ENCODE results near the gene GLA. TPM values are rescaled to one million over a fixed set of nuclear protein-coding genes. Genes with fewer than 3 reads are reported as not detected.

Gene GLA
- total RNA-seq (2014; rRNA removed) (41.9 and 54.8 TPM in 2 replicates), Bru-seq, nascent RNA (percentile 53 among the genes with signal in this experiment), BruChase-seq, experiment 1, labeled RNA remaining after a 6-hour chase (percentile 70 among the genes with signal in this experiment), BruChase-seq, experiment 2, labeled RNA remaining after a 2-hour chase (percentile 50 among the genes with signal in this experiment)
- long read RNA-seq, transcript GLA-201 (7 exons, 1,318 nt): major isoform, 7 of 12 reads
- long read RNA-seq, partial matches to known transcripts: 0 of 12 reads
- long read RNA-seq, other reads (novel, unspliced or antisense): 4 of 12 reads

- no TSS peak for BruUV-seq (replicated peaks)
- Histone ChIP-seq H3F3A (ENCODE audit: low read length, unreplicated experiment) (no peaks in the 10 kb centered on the region), H3K79me2 (ENCODE audit: low read length) (peaks cover 77% of the 10 kb centered on the region), H3K9me3 (ENCODE audit: low read length) (no peaks in the 10 kb centered on the region), H3K36me3 (ENCODE audit: low read depth, low read length) (peaks cover 13% of the 10 kb centered on the region; the same call in 1 of the 2 replicates), H4K20me1 (ENCODE audit: low read length) (peaks cover 11% of the 10 kb centered on the region; the same call in 1 of the 2 replicates), H3K4me2 (ENCODE audit: low read length) (peak within 1 kb of the TSS; percentile 90), H3K27me3 (ENCODE audit: low read length) (no peaks in the 10 kb centered on the region), H3K9ac (ENCODE audit: low read length) (peak within 1 kb of the TSS; percentile 95), H3K4me3 (ENCODE audit: low read length) (peak within 1 kb of the TSS; percentile 95), H2AFZ (ENCODE audit: low read length) (peak within 1 kb of the TSS; percentile 74), H3K9me2 (replicated peaks; ENCODE audit: low read length) (no peaks in the 10 kb centered on the region), H3K4me1 (ENCODE audit: insufficient read depth, low read length) (peaks cover 12% of the 10 kb centered on the region), H3K27ac (ENCODE audit: low read length) (peak within 1 kb of the TSS; percentile 84)
- ChIA-PET POLR2A (ENCODE audit: unreplicated experiment) (no interaction called here), CTCF (no interaction called here)
- intact Hi-C loops (cut with micrococcal nuclease): loop anchor here (1.0 kb wide), 1 partner anchor 18 kb away; no protein-coding TSS in a partner anchor
- TF ChIP-seq EZH2phosphoT487 (IDR thresholded peaks at IDR 0.05; ENCODE audit: borderline replicate concordance, low read length) (no peak), EZH2 (IDR thresholded peaks at IDR 0.05; ENCODE audit: low read length, unreplicated experiment) (no peak), CTCF (conservative IDR thresholded peaks at IDR 0.05; ENCODE audit: low read depth, low read length) (no peak)
- peak; percentile 98 for DNase-seq
- ATAC-seq: peak; percentile 92
Measured at GRCh38 chrX:101407748-101408531, at the start of gene GLA, which contains the start of gene HNRNPH2. TSS of gene GLA (minus strand) at chrX:101407925. CDS start at chrX:101407903, 22 bp downstream. TSS of gene HNRNPH2 (plus strand) at chrX:101408222. CDS start at chrX:101411989, 3,767 bp downstream.

DNA sequence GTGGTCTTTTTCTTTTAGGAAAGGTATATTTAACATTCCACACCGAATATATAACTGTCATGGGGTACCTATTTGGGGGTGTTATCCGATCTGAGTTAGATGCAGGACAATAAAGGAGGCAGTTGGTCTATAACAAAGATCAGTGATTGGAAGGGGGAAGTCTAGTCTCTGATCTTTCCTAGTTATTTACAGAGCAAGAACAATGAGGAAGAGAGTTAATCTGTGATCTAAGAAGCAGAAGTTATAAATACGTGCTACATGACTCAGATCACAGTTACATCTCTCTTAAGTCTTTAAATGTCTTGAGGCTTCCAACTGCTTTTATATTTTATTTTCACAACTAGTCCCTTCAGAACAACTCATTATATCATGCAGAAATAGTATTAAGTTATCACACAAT lies 44.3 kb upstream of the GLA start:
- no peak overlapping the region for H3K9ac ChIP-seq (ENCODE audit: low read length)
- intact Hi-C loops (cut with micrococcal nuclease): no loop called here
- no TSS peak for BruUV-seq (replicated peaks)
- H3K27ac ChIP-seq (ENCODE audit: low read length): no peak overlapping the region
- peaks cover under 1% of the 10 kb centered on the region; the same call in 1 of the 2 replicates for H3K27me3 ChIP-seq (ENCODE audit: low read length)
- H4K20me1 ChIP-seq (ENCODE audit: low read length): no peaks in the 10 kb centered on the region
- TF ChIP-seq EZH2phosphoT487 (IDR thresholded peaks at IDR 0.05; ENCODE audit: borderline replicate concordance, low read length): no peak
- TF ChIP-seq CTCF (conservative IDR thresholded peaks at IDR 0.05; ENCODE audit: low read depth, low read length): no peak
- no peak for TF ChIP-seq EZH2 (IDR thresholded peaks at IDR 0.05; ENCODE audit: low read length, unreplicated experiment)
- no peaks in the 10 kb centered on the region for H3K79me2 ChIP-seq (ENCODE audit: low read length)
- no peaks in the 10 kb centered on the region for H3K9me3 ChIP-seq (ENCODE audit: low read length)
- ATAC-seq (no peak), DNase-seq (no peak)
- POLR2A ChIA-PET (ENCODE audit: unreplicated experiment): no interaction called here
- H3K36me3 ChIP-seq (ENCODE audit: low read depth, low read length): no peaks in the 10 kb centered on the region
- H3F3A ChIP-seq (ENCODE audit: low read length, unreplicated experiment): no peaks in the 10 kb centered on the region
- no peaks in the 10 kb centered on the region for H3K4me1 ChIP-seq (ENCODE audit: insufficient read depth, low read length)
- no peak overlapping the region for H3K4me3 ChIP-seq (ENCODE audit: low read length)
- no peak overlapping the region for H2AFZ ChIP-seq (ENCODE audit: low read length)
- H3K9me2 ChIP-seq (replicated peaks; ENCODE audit: low read length): no peaks in the 10 kb centered on the region
- CTCF ChIA-PET: no interaction called here
- H3K4me2 ChIP-seq (ENCODE audit: low read length): no peak overlapping the region

All from PC-3 (cell line).